GM10266 (cell line): ENCODE measurements around the gene MBP.

ENCODE experiments used
- DNase-seq: peaks from one replicate; pipeline ENCODE4 v3.0.0; 2012; ENCODE audit errors: extremely low spot score
- TF ChIP-seq, protein P1 (sequence below): IDR thresholded peaks from 2 replicates; pipeline ENCODE4 v1.5.1; 2012; ENCODE audit warnings: mild to moderate bottlenecking, low read depth; ENCODE audit not compliant: control insufficient read depth, insufficient read depth; ENCODE audit errors: missing control alignments

Gene MBP

DNA sequence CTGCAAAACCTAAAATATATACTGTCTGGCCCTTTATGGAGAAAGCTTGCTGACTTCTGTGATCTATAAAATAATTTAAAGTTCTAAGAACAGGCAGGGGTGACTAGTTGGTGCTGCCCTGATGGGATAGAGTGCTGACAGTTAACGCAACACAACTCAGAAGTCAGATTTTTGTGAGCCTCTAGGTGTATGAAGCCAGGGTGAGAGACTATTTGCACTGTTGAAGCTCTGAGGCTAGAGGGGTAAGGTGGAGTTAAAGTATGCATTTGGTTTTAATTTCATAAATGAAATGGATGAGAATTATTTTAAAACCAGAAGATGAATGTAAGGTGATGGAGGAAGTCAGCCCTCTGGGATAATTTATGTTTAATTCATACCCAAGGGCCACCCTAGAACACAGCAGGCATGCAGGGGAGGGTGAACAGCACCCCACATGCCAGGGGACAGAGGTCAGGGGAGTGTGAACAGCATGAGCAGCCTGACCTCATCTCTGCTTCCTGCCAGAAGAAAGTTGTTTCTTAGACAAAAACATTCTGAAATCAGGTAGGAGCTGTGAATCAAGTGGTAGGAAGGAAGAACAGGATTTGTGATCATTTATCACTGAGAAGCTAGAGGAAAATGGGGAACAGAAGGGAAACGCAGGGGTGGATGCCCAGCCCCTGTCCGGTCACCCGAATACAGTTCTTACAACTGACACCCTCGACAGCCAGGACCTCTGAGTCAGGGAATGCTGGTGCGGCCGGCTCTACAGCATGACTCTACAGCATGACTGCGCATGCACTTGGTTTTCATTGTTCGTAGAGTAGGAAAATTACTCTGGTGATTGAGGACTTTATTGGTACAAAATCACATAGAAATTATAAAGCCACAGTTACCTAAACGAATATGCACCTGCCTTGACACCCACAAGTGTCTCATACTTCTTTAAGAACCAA is 93.1 kb downstream of the MBP start:
- DNase-seq = no peak
- TF ChIP-seq, protein P1, sequence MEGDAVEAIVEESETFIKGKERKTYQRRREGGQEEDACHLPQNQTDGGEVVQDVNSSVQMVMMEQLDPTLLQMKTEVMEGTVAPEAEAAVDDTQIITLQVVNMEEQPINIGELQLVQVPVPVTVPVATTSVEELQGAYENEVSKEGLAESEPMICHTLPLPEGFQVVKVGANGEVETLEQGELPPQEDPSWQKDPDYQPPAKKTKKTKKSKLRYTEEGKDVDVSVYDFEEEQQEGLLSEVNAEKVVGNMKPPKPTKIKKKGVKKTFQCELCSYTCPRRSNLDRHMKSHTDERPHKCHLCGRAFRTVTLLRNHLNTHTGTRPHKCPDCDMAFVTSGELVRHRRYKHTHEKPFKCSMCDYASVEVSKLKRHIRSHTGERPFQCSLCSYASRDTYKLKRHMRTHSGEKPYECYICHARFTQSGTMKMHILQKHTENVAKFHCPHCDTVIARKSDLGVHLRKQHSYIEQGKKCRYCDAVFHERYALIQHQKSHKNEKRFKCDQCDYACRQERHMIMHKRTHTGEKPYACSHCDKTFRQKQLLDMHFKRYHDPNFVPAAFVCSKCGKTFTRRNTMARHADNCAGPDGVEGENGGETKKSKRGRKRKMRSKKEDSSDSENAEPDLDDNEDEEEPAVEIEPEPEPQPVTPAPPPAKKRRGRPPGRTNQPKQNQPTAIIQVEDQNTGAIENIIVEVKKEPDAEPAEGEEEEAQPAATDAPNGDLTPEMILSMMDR = no peak

DNA sequence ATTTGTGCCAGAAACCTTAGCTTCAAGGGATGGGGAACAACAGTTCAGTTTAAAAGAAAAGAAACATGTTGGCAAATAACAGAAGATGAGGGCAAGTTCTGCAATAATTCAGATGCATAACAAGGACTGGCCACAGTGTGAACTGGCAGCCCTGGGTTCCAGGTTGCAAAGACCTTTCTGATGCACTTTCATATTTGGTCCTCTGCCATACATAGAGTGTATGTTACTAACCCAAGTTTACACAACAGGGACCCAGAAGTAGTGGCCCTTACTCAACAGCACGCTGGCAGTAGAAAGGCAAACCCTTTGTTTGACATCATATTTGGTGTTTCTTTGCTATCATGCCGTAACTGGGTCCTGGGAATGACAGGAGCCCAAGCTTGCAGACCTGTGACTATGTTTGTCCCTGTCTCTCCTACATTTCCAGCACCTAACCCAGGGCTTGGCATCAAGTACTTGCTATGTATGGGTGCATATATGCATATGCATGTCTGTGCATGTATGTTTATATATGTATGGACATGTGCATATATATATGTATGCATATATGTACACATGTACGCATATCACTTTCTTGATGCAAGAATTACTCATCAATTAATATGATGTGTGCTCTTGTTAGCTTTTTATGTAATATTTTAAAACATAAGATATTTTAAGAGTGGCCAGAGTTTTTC is 94.3 kb downstream of the MBP start:
- TF ChIP-seq, protein P1 = no peak
- DNase-seq = no peak

DNA sequence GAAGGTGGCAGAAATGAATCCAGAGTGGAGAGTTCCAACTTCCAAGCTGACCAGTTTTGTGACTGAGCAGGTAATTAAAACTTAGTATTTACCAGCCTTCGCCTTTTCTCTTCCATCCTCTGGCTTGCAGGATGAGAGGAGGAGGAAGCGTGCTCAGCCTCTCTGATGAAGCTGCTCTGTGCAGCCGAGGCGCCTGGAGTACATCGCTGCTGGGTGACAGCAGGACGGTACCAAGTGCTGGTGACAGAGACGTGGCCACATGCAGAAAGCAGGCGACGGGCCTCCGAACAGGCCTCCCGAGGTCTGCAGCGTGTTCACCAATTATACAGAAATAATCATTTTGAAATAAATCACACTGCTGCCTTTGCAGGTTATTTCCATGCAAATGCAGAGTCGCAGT is 95.0 kb downstream of the MBP start:
- TF ChIP-seq, protein P1 = no peak
- DNase-seq = no peak

DNA sequence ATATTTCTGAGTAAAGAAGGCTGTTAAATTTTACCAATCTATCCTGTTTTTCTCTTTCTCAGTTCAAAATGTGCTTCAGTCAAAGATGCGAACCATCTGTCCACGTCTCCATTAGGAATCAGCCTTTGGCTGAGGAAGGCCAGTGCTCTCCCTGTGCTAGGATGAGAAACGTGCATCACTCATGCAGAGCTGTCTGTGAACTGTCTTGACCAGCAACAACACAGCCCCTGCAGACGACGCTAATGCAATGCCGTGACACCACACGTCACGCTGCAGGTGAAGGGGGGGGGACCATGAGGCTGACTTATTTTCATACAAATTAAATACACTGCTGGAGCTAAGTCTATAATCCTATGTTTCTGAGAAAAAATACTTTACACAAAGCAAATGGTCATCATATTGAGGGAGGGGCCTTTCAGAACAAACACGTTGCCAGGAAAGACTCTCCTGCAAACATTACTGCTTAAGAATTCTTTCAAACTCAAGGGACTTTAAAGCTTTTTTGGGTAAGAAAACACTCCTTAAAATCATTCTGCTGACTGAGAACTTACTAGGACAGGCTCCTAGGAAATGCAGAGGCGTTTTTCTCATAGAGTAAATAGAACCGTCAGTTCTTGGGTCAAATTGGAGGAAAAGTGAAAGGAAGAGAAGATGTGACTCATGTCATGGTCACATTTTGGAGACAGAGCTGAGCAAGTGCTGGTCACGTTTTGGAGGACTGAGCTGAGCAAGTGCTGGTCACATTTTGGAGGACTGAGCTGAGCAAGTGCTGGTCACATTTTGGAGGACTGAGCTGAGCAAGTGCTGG is 97.0 kb downstream of the MBP start:
- no peak for DNase-seq
- TF ChIP-seq, protein P1 = no peak

DNA sequence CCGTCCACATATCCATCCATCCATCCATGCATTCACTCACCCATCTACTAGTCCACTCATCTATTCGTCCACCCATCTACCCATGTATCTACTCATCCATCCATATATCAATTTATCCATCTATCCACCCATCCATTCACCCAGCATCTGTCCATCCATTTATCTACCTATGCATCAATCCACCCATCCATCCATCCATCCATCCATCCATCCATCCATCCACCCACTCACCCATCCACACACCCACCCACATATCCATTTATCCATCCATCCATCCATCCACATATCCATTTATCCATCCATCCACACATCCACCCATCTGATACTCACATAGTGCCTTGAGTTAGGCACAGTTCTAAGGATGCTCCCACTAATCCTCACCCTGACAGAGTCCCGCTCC is 99.0 kb downstream of the MBP start:
- TF ChIP-seq, protein P1 = no peak
- DNase-seq = no peak

DNA sequence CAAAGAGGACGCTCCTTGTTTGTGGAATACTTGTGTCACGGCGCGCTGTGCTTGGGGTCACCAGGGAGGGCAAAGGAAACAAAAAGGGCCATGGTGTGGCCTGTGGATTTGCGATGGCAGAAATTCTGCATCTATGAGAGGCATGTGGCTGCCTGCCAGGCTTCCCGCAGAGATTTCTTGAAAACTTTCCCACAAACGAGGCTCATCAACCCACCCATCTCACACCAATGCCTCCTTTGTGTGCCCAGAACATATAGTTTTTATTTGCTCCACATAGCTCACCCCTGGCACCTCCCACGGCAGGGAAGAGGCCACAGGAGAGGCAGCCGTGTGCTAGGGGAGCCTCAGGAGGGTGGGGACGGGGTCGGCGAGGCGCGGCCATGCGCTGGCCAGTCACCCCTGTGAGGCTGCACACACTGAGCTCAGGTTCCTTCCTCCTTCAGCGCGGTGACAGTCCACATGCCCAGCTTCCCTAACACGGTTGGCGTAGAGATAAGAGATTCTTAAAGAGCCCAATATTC is 100.3 kb downstream of the MBP start:
- DNase-seq = no peak

More for the DNA sequence above, 100.3 kb downstream of the MBP start:
- TF ChIP-seq, protein P1 = no peak
